Stimulated activated CD8-positive, alpha-beta memory T cell treated with anti-CD3 and anti-CD28 coated beads, Interleukin-12 subunit alpha, Interleukin-12 subunit beta, amount 100 ng/mL, for 1 hour (primary cell): ENCODE measurements around the gene ACVR1.
"Not testable (repeated sequence)": the region's sequence is repeated elsewhere in the genome, so short reads cannot be mapped to it uniquely, and the experiment has no call there.

ENCODE experiments used
- DNase-seq: peaks from one replicate; pipeline ENCODE4 v3.0.0-alpha.2; 2020; ENCODE audit warnings: low read depth

The ACVR1 gene

GRCh38 chr2:157893611-157894010 is 17.5 kb upstream of the ACVR1 start:
- DNase-seq, result no peak

- DNase-seq, result no peak
Measured at GRCh38 chr2:157891643-157892041, 15.5 kb upstream of the ACVR1 start.

- no peak for DNase-seq
Measured at GRCh38 chr2:157890969-157891642, 15.0 kb upstream of the ACVR1 start.

- DNase-seq, result no peak
Measured at GRCh38 chr2:157887946-157888345, 11.8 kb upstream of the ACVR1 start.

GRCh38 chr2:157884533-157884932 is 8.4 kb upstream of the ACVR1 start:
- DNase-seq, result not testable (repeated sequence)

GRCh38 chr2:157880927-157881326 is 4.8 kb upstream of the ACVR1 start:
- no peak for DNase-seq

- no peak for DNase-seq
Measured at GRCh38 chr2:157877761-157878400, 1.8 kb upstream of the ACVR1 start.

GRCh38 chr2:157876786-157877138 is 632 bp upstream of the ACVR1 start:
- DNase-seq, result no peak

GRCh38 chr2:157875641-157876065 is 477 bp downstream of the ACVR1 start:
- no peak for DNase-seq

GRCh38 chr2:157874997-157875640 is 1.0 kb downstream of the ACVR1 start:
- no peak for DNase-seq

- DNase-seq, result no peak
Measured at GRCh38 chr2:157874348-157874747, 1.8 kb downstream of the ACVR1 start.

- no peak for DNase-seq
Measured at GRCh38 chr2:157872791-157873190, 3.3 kb downstream of the ACVR1 start.

GRCh38 chr2:157871415-157871814 is 4.7 kb downstream of the ACVR1 start:
- no peak for DNase-seq

- no peak for DNase-seq
Measured at GRCh38 chr2:157868993-157869392, 7.1 kb downstream of the ACVR1 start.

- DNase-seq, result no peak
Measured at GRCh38 chr2:157867703-157868102, 8.4 kb downstream of the ACVR1 start.

- DNase-seq, result no peak
Measured at GRCh38 chr2:157866666-157867642, 9.2 kb downstream of the ACVR1 start.

- DNase-seq, result no peak
Measured at GRCh38 chr2:157866202-157866601, 9.9 kb downstream of the ACVR1 start.

- no peak for DNase-seq
Measured at GRCh38 chr2:157864857-157865430, 11.2 kb downstream of the ACVR1 start.

- no peak for DNase-seq
Measured at GRCh38 chr2:157858846-157859245, 17.3 kb downstream of the ACVR1 start.

- no peak for DNase-seq
Measured at GRCh38 chr2:157857881-157858280, 18.2 kb downstream of the ACVR1 start.

- DNase-seq, result no peak
Measured at GRCh38 chr2:157856187-157856515, 20.0 kb downstream of the ACVR1 start.

GRCh38 chr2:157853820-157854219 is 22.3 kb downstream of the ACVR1 start:
- no peak for DNase-seq
